HG03095 (cell line): ENCODE results near the gene RSBN1.
"Not testable (repeated sequence)": the region's sequence is repeated elsewhere in the genome, so short reads cannot be mapped to it uniquely, and the experiment has no call there.

ENCODE experiments used
- ATAC-seq: cut with Tn5 transposase; IDR thresholded peaks from one replicate; pipeline ENCODE4 v1.9.1; 2021; ENCODE audit warnings: moderate library complexity; ENCODE audit not compliant: unreplicated experiment

The RSBN1 gene

GRCh38 chr1:113749402-113749801 lies 62.9 kb downstream of the RSBN1 start:
- ATAC-seq: no peak

- no peak for ATAC-seq
Measured at GRCh38 chr1:113747376-113747775, 64.9 kb downstream of the RSBN1 start.

GRCh38 chr1:113745425-113745824 lies 66.9 kb downstream of the RSBN1 start:
- ATAC-seq: no peak

GRCh38 chr1:113744114-113744513 lies 68.2 kb downstream of the RSBN1 start:
- ATAC-seq: no peak

- no peak for ATAC-seq
Measured at GRCh38 chr1:113742515-113742914, 69.8 kb downstream of the RSBN1 start.

- ATAC-seq: no peak
Measured at GRCh38 chr1:113734357-113735055, 77.8 kb downstream of the RSBN1 start.

GRCh38 chr1:113732802-113733201 lies 79.5 kb downstream of the RSBN1 start:
- no peak for ATAC-seq

- ATAC-seq: no peak
Measured at GRCh38 chr1:113721010-113721409, 91.3 kb downstream of the RSBN1 start.

GRCh38 chr1:113718621-113719020 lies 93.7 kb downstream of the RSBN1 start:
- ATAC-seq: not testable (repeated sequence)

GRCh38 chr1:113717506-113717905 lies 94.8 kb downstream of the RSBN1 start:
- ATAC-seq: not testable (repeated sequence)

- no peak for ATAC-seq
Measured at GRCh38 chr1:113714606-113715269, 97.5 kb downstream of the RSBN1 start.
